H9 (cell line): ENCODE measurements around the gene ZNF215. TPM values are rescaled to one million over a fixed set of nuclear protein-coding genes. Genes with fewer than 3 reads are reported as not detected.
"Not testable (repeated sequence)": the region's sequence is repeated elsewhere in the genome, so short reads cannot be mapped to it uniquely, and the experiment has no call there.

Experiments
- DNase-seq: peaks from one replicate; pipeline ENCODE4 v3.0.0-alpha.2; 2017
- H2AFZ ChIP-seq: one replicate; pipeline ENCODE4 v1.6.1; 2013; ENCODE audit warnings: mild to moderate bottlenecking, low read length, control low read depth, moderate library complexity
- H2AK5ac ChIP-seq: 2 replicates; pipeline ENCODE4 v1.6.1; 2013; ENCODE audit warnings: low read length, control low read depth, mixed read lengths; ENCODE audit not compliant: insufficient read length
- H2BK120ac ChIP-seq: one replicate; pipeline ENCODE4 v1.6.1; 2013; ENCODE audit warnings: low read depth, mild to moderate bottlenecking, low read length, control low read depth, inconsistent platforms; ENCODE audit not compliant: poor library complexity, severe bottlenecking
- H2BK12ac ChIP-seq: 2 replicates; pipeline ENCODE4 v1.6.1; 2013; ENCODE audit warnings: low read length, control low read depth, mixed read lengths, low read depth; ENCODE audit not compliant: insufficient read length
- H2BK15ac ChIP-seq: 2 replicates; pipeline ENCODE4 v1.6.1; 2013; ENCODE audit warnings: low read depth, low read length, control low read depth
- H2BK20ac ChIP-seq: one replicate; pipeline ENCODE4 v1.6.1; 2013; ENCODE audit warnings: low read depth, mild to moderate bottlenecking, low read length, control low read depth, inconsistent platforms; ENCODE audit not compliant: poor library complexity, severe bottlenecking
- H2BK5ac ChIP-seq: 2 replicates; pipeline ENCODE4 v1.6.1; 2013; ENCODE audit warnings: low read length, control low read depth, mixed read lengths; ENCODE audit not compliant: insufficient read length
- H3K14ac ChIP-seq: 2 replicates; pipeline ENCODE4 v1.6.1; 2013; ENCODE audit warnings: low read length, control low read depth; ENCODE audit not compliant: insufficient read depth
- H3K18ac ChIP-seq: 2 replicates; pipeline ENCODE4 v1.6.1; 2013; ENCODE audit warnings: low read depth, mild to moderate bottlenecking, mixed read lengths, low read length, control low read depth; ENCODE audit not compliant: insufficient read length
- H3K23ac ChIP-seq: 2 replicates; pipeline ENCODE4 v1.6.1; 2013; ENCODE audit warnings: low read length, control low read depth, mixed read lengths, low read depth; ENCODE audit not compliant: insufficient read length
- H3K23me2 ChIP-seq: 2 replicates; pipeline ENCODE4 v1.6.1; 2013; ENCODE audit warnings: low read depth, mild to moderate bottlenecking, mixed read lengths, low read length, control low read depth; ENCODE audit not compliant: insufficient read length, poor library complexity, severe bottlenecking
- H3K27ac ChIP-seq: 2 replicates; pipeline ENCODE4 v1.5.1; 2013; ENCODE audit warnings: low read length, control low read depth, mixed read lengths, low read depth; ENCODE audit not compliant: insufficient read length
- H3K27me3 ChIP-seq: 2 replicates; pipeline ENCODE4 v1.6.1; 2013; ENCODE audit warnings: low read length, control low read depth, inconsistent platforms; ENCODE audit not compliant: insufficient read depth
- H3K4ac ChIP-seq: 2 replicates; pipeline ENCODE4 v1.6.1; 2013; ENCODE audit warnings: low read depth, mild to moderate bottlenecking, control low read depth, inconsistent platforms, low read length, moderate library complexity
- H3K4me1 ChIP-seq: 2 replicates; pipeline ENCODE4 v1.6.1; 2013; ENCODE audit warnings: low read length, control low read depth, inconsistent platforms; ENCODE audit not compliant: insufficient read depth
- H3K4me2 ChIP-seq: 2 replicates; pipeline ENCODE4 v1.6.1; 2013; ENCODE audit warnings: low read length, control low read depth, mixed read lengths; ENCODE audit not compliant: insufficient read length, insufficient read depth
- H3K56ac ChIP-seq: 2 replicates; pipeline ENCODE4 v1.6.1; 2013; ENCODE audit warnings: low read depth, mild to moderate bottlenecking, mixed read lengths, low read length, control low read depth; ENCODE audit not compliant: insufficient read length
- H3K79me1 ChIP-seq: 2 replicates; pipeline ENCODE4 v1.6.1; 2013; ENCODE audit warnings: low read depth, mild to moderate bottlenecking, moderate library complexity, low read length, control low read depth, inconsistent platforms; ENCODE audit not compliant: insufficient read depth, poor library complexity, severe bottlenecking
- H3K79me2 ChIP-seq: 2 replicates; pipeline ENCODE4 v1.6.1; 2013; ENCODE audit warnings: low read length, control low read depth, inconsistent platforms; ENCODE audit not compliant: insufficient read depth
- H3K9ac ChIP-seq: 2 replicates; pipeline ENCODE4 v1.6.1; 2013; ENCODE audit warnings: low read length, control low read depth, mixed read lengths; ENCODE audit not compliant: insufficient read length; ENCODE audit errors: extremely low read depth
- H3K9me3 ChIP-seq: one replicate; pipeline ENCODE4 v1.6.1; 2013; ENCODE audit warnings: low read depth, low read length, inconsistent platforms; ENCODE audit not compliant: control insufficient read depth
- H3T11ph ChIP-seq: one replicate; pipeline ENCODE4 v1.6.1; 2013; ENCODE audit warnings: mild to moderate bottlenecking, low read length, control low read depth, inconsistent platforms
- H4K20me1 ChIP-seq: one replicate; pipeline ENCODE4 v1.6.1; 2013; ENCODE audit not compliant: control insufficient read depth, insufficient read length, insufficient read depth
- H4K5ac ChIP-seq: 2 replicates; pipeline ENCODE4 v1.6.1; 2013; ENCODE audit warnings: low read depth, mild to moderate bottlenecking, mixed read lengths, low read length, control low read depth; ENCODE audit not compliant: insufficient read length
- H4K8ac ChIP-seq: replicated peaks from 2 replicates; pipeline ENCODE4 v1.6.1; 2013; ENCODE audit warnings: low read length, control low read depth, mixed read lengths, low read depth; ENCODE audit not compliant: insufficient read length
- H4K91ac ChIP-seq: 2 replicates; pipeline ENCODE4 v1.6.1; 2013; ENCODE audit warnings: low read depth, mild to moderate bottlenecking, moderate library complexity, mixed read lengths, low read length, control low read depth; ENCODE audit not compliant: insufficient read length
- H3K27ac Mint-ChIP-seq, 3 experiments: 2 replicates in 2 of 3; 3 replicates in 1 of 3; pipeline ENCODE4 v1.8.0; 2020 to 2021; ENCODE audit warnings: mixed read lengths in 3 of 3, mild to moderate bottlenecking in 1 of 3, moderate library complexity in 1 of 3
- H3K27me3 Mint-ChIP-seq: 2 replicates; pipeline ENCODE4 v1.8.0; 2021; ENCODE audit warnings: low read depth, mild to moderate bottlenecking, moderate library complexity, mixed read lengths
- H3K36me3 Mint-ChIP-seq, 3 experiments: 2 replicates in 2 of 3; 3 replicates in 1 of 3; pipeline ENCODE4 v1.8.0; 2020 to 2021; ENCODE audit warnings: low read depth in 3 of 3, mixed read lengths in 3 of 3; ENCODE audit not compliant: insufficient read depth in 1 of 3
- H3K4me1 Mint-ChIP-seq, 2 experiments: 2 replicates each; pipeline ENCODE4 v1.8.0; 2020; ENCODE audit warnings: mixed read lengths in 2 of 2
- H3K4me3 Mint-ChIP-seq, 2 experiments: 2 replicates in 1 of 2; 3 replicates in 1 of 2; pipeline ENCODE4 v1.8.0; 2020 to 2021; ENCODE audit warnings: mild to moderate bottlenecking in 2 of 2, mixed read lengths in 2 of 2, moderate library complexity in 1 of 2
- H3K9me3 Mint-ChIP-seq, 2 experiments: 2 replicates in 1 of 2; 3 replicates in 1 of 2; pipeline ENCODE4 v1.8.0; 2020; ENCODE audit warnings: mild to moderate bottlenecking in 2 of 2, mixed read lengths in 2 of 2, moderate library complexity in 1 of 2
- WGBS: extraction: QIAGEN DNeasy Blood & Tissue Kit; methylation state at CpG from one replicate; pipeline ENCODE4 v1.1.7; 2013; ENCODE audit warnings: missing lambda C conversion rate, low lambda C conversion rate, mixed read lengths; ENCODE audit not compliant: insufficient read length; ENCODE audit errors: extremely low coverage; 5-methylcytosine and 5-hydroxymethylcytosine counted together
- total RNA-seq: library from RNA; stranded (reverse); gene quantifications from 2 replicates; pipeline ENCODE4 v1.2.1, GENCODE V29; 2021
- TF ChIP-seq, protein P1 (sequence below): fragments of 200-600 bp; sonication (generic); conservative IDR thresholded peaks from 3 replicates; pipeline ENCODE4 v1.8.0; 2021; ENCODE audit warnings: antibody characterized with exemption, mild to moderate bottlenecking

ZNF215 gene
- total RNA-seq, 1 experiment from 2014 or later = 18.0 TPM

DNA sequence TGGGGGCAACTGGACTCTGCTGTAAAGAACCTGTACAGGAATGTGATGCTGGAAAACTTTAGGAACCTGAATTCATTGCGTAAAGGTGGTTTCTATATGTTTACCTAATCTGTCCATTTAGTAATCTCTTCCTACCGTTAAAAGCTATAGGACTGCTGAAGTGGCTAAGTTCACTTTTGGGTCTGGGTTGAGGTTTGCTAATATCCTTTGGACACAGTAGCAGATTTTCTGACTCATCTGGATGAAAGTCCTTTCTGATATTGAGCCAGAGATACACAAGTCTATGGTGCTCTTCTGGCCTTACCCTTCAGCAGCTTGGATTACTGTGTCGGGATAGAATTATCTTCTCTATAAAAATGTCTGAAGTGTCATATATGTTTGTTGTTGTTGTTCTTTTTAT lies 16.9 kb downstream of the ZNF215 start:
- Histone ChIP-seq H3K27ac (no peak overlapping the region), H4K8ac (no peak overlapping the region), H3K4me1 (no peaks in the 10 kb centered on the region), H3K18ac (no peak overlapping the region), H3K9me3 (no peaks in the 10 kb centered on the region), H2BK120ac (no peak overlapping the region), H3K23ac (no peak overlapping the region), H3K23me2 (no peaks in the 10 kb centered on the region), H2BK12ac (no peak overlapping the region), H3K27me3 (no peaks in the 10 kb centered on the region), H3K4me2 (no peak overlapping the region), H2AK5ac (no peak overlapping the region), H3K9ac (no peak overlapping the region), H4K20me1 (no peaks in the 10 kb centered on the region), H3K79me1 (no peaks in the 10 kb centered on the region), H4K91ac (no peak overlapping the region), H2BK5ac (no peak overlapping the region), H3K14ac (no peak overlapping the region), H2BK20ac (no peak overlapping the region), H3K4ac (no peak overlapping the region), H3K79me2 (no peaks in the 10 kb centered on the region), H3T11ph (no peak overlapping the region), H4K5ac (no peak overlapping the region), H3K56ac (no peak overlapping the region), H2AFZ (no peak overlapping the region), H2BK15ac (no peak overlapping the region)
- Mint-ChIP-seq H3K4me3 (no peak overlapping the region), H3K4me1 (no peaks in the 10 kb centered on the region), H3K9me3 (peaks cover 0 to 2% of the 10 kb centered on the region in 2 experiments; a peak in 1 of 5 replicates), H3K27ac (no peak overlapping the region; a peak in 1 of 7 replicates), H3K36me3 (peaks cover 23 to 40% (median 25%) of the 10 kb centered on the region in 3 experiments), H3K27me3 (no peaks in the 10 kb centered on the region)
- WGBS = no CpG with 5 or more reads among the region's 3 CpGs
- TF ChIP-seq, protein P1, sequence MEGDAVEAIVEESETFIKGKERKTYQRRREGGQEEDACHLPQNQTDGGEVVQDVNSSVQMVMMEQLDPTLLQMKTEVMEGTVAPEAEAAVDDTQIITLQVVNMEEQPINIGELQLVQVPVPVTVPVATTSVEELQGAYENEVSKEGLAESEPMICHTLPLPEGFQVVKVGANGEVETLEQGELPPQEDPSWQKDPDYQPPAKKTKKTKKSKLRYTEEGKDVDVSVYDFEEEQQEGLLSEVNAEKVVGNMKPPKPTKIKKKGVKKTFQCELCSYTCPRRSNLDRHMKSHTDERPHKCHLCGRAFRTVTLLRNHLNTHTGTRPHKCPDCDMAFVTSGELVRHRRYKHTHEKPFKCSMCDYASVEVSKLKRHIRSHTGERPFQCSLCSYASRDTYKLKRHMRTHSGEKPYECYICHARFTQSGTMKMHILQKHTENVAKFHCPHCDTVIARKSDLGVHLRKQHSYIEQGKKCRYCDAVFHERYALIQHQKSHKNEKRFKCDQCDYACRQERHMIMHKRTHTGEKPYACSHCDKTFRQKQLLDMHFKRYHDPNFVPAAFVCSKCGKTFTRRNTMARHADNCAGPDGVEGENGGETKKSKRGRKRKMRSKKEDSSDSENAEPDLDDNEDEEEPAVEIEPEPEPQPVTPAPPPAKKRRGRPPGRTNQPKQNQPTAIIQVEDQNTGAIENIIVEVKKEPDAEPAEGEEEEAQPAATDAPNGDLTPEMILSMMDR = no peak
- DNase-seq = no peak

DNA sequence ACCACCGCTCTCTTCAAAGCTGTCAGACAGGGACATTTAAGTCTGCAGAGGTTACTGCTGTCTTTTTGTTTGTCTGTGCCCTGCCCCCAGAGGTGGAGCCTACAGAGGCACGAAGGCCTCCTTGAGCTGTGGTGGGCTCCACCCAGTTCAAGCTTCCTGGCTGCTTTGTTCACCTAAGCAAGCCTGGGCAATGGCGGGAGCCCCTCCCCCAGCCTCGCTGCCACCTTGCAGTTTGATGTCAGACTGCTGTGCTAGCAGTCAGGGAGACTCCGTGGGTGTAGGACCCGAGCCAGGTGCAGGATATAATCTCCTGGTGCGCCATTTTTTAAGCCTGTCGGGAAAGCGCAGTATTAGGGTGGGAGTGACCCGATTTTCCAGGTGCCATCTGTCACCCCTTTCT lies 28.0 kb downstream of the ZNF215 start:
- H3K14ac ChIP-seq, H2BK15ac ChIP-seq, H3K4me3 Mint-ChIP-seq, H4K20me1 ChIP-seq, DNase-seq, H2AK5ac ChIP-seq, H3K23me2 ChIP-seq, H3K4me2 ChIP-seq, H3K4ac ChIP-seq, H4K8ac ChIP-seq, H2AFZ ChIP-seq, H3K9ac ChIP-seq, H4K91ac ChIP-seq, H3K9me3 ChIP-seq, H3K18ac ChIP-seq, H3K27ac ChIP-seq, H3K27me3 Mint-ChIP-seq, H3K27ac Mint-ChIP-seq, H3K4me1 ChIP-seq, H3T11ph ChIP-seq, H3K27me3 ChIP-seq, H2BK20ac ChIP-seq, H2BK120ac ChIP-seq, H3K4me1 Mint-ChIP-seq, H3K79me2 ChIP-seq, H3K79me1 ChIP-seq, H2BK5ac ChIP-seq, H3K56ac ChIP-seq, H2BK12ac ChIP-seq, H3K23ac ChIP-seq, H4K5ac ChIP-seq: not testable (repeated sequence)
- Mint-ChIP-seq H3K9me3 (peaks cover 5 to 12% of the 10 kb centered on the region in 2 experiments; a peak in 4 of 5 replicates), H3K36me3 (peaks cover 31 to 50% (median 48%) of the 10 kb centered on the region in 3 experiments)
- WGBS = no CpG with 5 or more reads among the region's 10 CpGs
